ENCODE results near the gene CAMK2B.

The CAMK2B gene

GRCh38 chr7:44272456-44272855, 52.9 kb downstream of the CAMK2B start:
- DNase-seq: no peak

GRCh38 chr7:44269943-44270493, 55.4 kb downstream of the CAMK2B start:
- DNase-seq: no peak

GRCh38 chr7:44269417-44269816, 56.0 kb downstream of the CAMK2B start:
- DNase-seq: no peak

- DNase-seq: no peak
Measured at GRCh38 chr7:44268671-44269070, 56.7 kb downstream of the CAMK2B start.

- DNase-seq: no peak
Measured at GRCh38 chr7:44267719-44268421, 57.5 kb downstream of the CAMK2B start.

- no peak for DNase-seq
Measured at GRCh38 chr7:44267178-44267577, 58.2 kb downstream of the CAMK2B start.

GRCh38 chr7:44266526-44266925, 58.9 kb downstream of the CAMK2B start:
- no peak for DNase-seq

- DNase-seq: no peak
Measured at GRCh38 chr7:44265728-44266127, 59.7 kb downstream of the CAMK2B start.

GRCh38 chr7:44264221-44264931, 61.0 kb downstream of the CAMK2B start:
- DNase-seq: no peak

GRCh38 chr7:44263326-44264082, 61.9 kb downstream of the CAMK2B start:
- no peak for DNase-seq

GRCh38 chr7:44262031-44262430, 63.4 kb downstream of the CAMK2B start:
- DNase-seq: no peak

GRCh38 chr7:44261240-44261639, 64.2 kb downstream of the CAMK2B start:
- DNase-seq: no peak

GRCh38 chr7:44259547-44260457, 65.6 kb downstream of the CAMK2B start:
- no peak for DNase-seq

- DNase-seq: no peak
Measured at GRCh38 chr7:44258865-44259546, 66.4 kb downstream of the CAMK2B start.

- no peak for DNase-seq
Measured at GRCh38 chr7:44258423-44258760, 67.0 kb downstream of the CAMK2B start.

GRCh38 chr7:44257618-44258422, 67.6 kb downstream of the CAMK2B start:
- DNase-seq: peak; percentile 47

GRCh38 chr7:44257213-44257612, 68.2 kb downstream of the CAMK2B start:
- DNase-seq: no peak

GRCh38 chr7:44256459-44256858, 68.9 kb downstream of the CAMK2B start:
- DNase-seq: no peak

- no peak for DNase-seq
Measured at GRCh38 chr7:44251881-44252280, 73.5 kb downstream of the CAMK2B start.

- no peak for DNase-seq
Measured at GRCh38 chr7:44251269-44251668, 74.1 kb downstream of the CAMK2B start.

GRCh38 chr7:44249639-44250234, 75.7 kb downstream of the CAMK2B start:
- no peak for DNase-seq
